ENCODE results near the gene TRIP11. TPM values are rescaled to one million over a fixed set of nuclear protein-coding genes. Genes with fewer than 3 reads are reported as not detected.

The TRIP11 gene
- total RNA-seq, 1 donor from 2014 or later = 37.5 TPM

DNA sequence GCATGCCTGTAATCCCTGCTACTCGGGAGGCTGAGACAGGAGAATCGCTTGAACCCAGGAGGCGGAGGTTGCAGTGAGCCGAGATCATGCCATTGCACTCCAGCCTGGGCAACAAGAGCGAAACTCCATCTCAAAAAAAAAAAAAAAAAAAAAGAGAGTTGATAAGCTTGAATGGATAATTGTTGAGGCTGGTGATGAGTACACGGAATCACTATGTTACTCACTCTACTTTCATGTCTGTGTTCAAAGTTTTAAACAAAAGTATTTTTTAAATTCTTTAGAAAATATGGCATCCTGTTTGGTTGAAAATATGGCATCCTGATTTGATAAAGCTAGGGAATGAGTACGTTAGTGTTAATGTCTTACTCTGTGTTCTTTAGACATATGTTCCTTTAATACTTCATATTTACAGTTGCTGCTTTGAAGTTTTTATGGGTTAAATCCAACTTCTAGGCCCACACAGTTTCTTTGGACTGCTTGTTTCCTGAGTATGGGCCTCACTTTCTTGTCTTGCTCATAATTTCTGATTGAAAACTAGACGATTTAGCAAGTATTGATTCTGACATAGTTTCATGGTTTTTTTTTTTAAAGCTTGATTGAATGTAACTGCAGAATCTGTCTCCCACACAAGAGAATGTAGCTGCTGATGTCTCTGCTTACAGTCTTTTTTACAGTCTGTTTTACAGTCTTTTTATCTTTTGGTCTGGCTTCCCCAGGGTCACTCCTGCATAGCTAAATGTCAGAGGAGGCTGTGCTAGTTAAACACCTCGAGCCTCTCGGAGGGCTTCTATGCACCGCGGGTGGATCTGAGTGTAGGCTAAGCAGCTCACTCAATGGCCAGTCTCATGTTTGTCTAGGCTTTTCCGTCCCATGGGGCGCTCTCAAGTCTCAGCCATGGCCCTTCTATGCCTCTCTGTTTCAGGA, 78.3 kb downstream of the TRIP11 start:
- DNase-seq (ENCODE audit: low spot score in 2 of 2) (no peak), FAIRE-seq (no peak)

- DNase-seq (ENCODE audit: low spot score in 2 of 2) (no peak), FAIRE-seq (no peak)
Measured at GRCh38 chr14:91957876-91958313, 82.0 kb downstream of the TRIP11 start.

GRCh38 chr14:91956616-91957015, 83.2 kb downstream of the TRIP11 start:
- no peak for FAIRE-seq

DNA sequence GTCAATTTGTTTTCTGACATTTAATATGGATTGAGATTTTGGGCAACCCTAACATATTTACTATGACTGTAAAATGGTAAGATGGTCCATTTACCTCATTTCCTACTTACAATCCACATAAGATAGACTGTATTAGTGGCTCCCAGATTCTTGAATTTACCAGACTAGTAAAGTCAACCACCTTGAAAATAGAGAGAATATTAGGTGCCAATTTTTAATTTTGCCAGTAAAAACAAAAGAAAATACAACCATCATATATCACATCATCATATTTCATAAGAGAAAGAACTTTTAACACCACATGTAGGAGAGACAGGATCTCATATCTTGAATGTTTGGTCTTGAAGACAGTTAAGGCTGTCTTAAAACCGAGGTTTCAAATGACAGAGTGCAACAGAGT, 84.7 kb downstream of the TRIP11 start:
- no peak for FAIRE-seq

More at GRCh38 chr14:91956616-91957015, 83.2 kb downstream of the TRIP11 start:
- no peak for DNase-seq (ENCODE audit: low spot score in 2 of 2)

GRCh38 chr14:91953170-91953985, 86.5 kb downstream of the TRIP11 start:
- FAIRE-seq (no peak), DNase-seq (ENCODE audit: low spot score in 2 of 2) (no peak)

More for the DNA sequence above, 84.7 kb downstream of the TRIP11 start:
- DNase-seq (ENCODE audit: low spot score in 2 of 2) = no peak

GRCh38 chr14:91947475-91948184, 92.2 kb downstream of the TRIP11 start, which contains the start of gene FBLN5:
FBLN5 (minus strand) TSS chr14:91947694; CDS start chr14:91947229, 465 bp downstream.
- no peak for FAIRE-seq
- DNase-seq (ENCODE audit: low spot score in 2 of 2) = peak; percentile 54 to 56

GRCh38 chr14:91946622-91947474, 93.0 kb downstream of the TRIP11 start:
- FAIRE-seq (no peak), DNase-seq (ENCODE audit: low spot score in 2 of 2) (no peak)

- no peak for DNase-seq (ENCODE audit: low spot score in 2 of 2)
- FAIRE-seq = no peak
Measured at GRCh38 chr14:91945751-91946621, 93.9 kb downstream of the TRIP11 start.

DNA sequence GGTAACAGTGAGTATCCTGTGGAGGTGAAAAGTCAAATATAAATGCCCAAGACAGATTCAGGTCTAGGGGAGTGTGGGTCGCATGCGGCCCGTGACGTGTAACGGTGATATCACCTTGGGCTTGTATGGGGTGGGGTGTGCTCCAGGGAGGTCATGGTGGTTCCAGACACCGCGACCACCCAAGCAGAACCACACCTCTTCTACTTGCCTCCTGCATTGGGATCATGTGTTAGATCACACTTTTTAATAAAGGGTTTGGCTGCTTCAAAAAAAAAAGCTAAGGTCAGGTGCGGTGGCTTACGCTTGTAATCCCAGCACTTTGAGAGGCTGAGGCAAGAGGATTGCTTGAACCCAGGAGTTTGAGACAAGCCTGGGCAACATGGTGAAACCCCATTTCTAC, 96.9 kb downstream of the TRIP11 start:
- DNase-seq (ENCODE audit: low spot score in 2 of 2) = no peak
- FAIRE-seq = no peak

DNA sequence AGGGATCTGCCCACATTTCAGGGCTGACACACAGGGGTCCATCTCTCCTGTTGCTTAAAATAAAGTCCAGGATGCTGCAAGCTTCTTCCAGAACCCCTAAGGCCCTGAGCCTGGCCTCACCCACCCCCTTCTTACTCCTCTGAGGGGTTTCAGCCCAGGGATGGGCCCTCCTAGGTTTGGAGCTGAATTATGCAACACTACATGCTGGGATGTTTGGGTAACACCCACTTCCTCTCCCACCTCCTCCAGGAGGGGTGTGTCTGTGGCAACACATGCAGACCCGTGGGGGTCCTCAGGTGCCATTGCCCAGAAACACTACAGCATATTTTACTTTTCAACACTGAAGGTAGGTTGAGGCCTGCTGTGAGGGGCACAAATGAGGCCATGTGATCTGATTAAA, 97.7 kb downstream of the TRIP11 start:
- FAIRE-seq (no peak), DNase-seq (ENCODE audit: low spot score in 2 of 2) (no peak)

DNA sequence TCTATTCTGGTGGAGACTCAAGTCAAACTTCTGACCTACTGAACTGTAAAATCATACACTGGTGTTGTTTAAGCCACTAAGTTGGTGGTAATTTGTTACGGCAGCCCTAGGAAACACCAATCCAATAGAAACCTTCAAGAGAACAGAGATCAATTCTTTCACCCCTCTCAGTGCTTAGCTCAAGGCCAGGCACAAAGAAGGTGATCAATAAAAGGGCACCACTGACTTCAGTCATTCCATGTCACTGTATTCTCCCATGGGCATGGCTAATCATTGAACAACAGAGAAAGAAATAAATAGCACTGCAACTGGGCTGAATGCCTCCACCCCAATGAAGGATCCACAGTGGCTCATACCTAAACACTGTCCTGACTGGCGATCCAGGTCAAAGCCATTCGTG, 99.7 kb downstream of the TRIP11 start:
- DNase-seq (ENCODE audit: low spot score in 2 of 2) (no peak), FAIRE-seq (no peak)

DNA sequence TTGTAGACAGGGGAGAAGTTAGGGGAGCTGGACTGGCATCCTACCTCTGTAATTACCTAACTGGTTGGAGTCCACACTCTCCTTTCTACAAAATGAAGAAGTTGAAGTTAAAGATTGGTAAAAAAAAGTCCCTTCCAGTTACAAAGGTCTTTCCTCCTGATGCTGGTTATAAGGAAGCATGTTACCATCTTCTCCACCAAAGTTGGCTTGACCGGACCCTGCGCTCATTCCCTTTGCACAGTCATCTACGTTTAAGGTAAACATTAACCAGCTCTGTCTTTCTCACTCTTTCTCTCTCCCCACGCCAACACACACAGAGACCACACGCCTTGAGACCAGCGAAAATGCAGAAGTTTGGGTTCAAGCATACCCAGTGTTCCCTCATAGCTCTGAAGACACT, 104.3 kb downstream of the TRIP11 start:
- DNase-seq (ENCODE audit: low spot score in 2 of 2) = no peak
- no peak for FAIRE-seq

DNA sequence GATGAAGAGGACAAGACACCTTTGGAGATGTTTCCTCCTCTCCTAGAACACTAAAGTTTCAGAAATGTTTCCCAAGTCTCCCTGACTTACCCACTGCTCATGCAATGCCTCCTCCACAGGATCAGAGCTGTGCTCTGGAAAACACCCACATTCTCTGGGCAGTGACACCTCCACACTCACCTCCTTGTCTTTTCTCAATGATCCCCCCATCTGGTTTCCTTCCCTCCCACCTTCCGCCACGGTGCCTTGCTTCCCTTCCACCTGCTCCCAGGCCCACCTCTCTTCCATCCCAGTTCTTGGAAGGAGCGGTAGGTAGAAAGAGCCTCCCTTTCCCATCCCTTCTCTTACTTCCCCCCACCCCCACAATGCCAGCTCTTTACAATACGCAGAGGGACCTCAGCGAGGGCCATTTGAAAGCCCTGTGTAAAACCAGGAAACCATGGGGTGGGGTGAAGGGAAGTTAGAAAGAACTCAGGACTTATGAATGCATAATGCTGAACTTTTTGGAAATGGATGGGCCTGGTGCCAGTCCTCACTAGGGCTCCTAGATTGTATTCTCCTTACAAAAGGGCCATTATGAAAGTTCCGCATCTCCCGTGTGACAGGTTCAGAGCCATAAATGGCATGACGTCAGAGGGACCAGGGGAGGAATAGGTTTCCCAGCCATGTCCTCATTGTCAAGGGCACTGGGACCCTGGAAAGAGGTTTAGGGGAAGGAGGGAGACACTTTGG, 105.1 kb downstream of the TRIP11 start:
- FAIRE-seq = no peak

GRCh38 chr14:91931478-91932088, 108.3 kb downstream of the TRIP11 start:
- DNase-seq (ENCODE audit: low spot score in 2 of 2) (no peak), FAIRE-seq (no peak)

More for the DNA sequence above, 105.1 kb downstream of the TRIP11 start:
- no peak for DNase-seq (ENCODE audit: low spot score in 2 of 2)

- DNase-seq (ENCODE audit: low spot score in 2 of 2) = no peak
- no peak for FAIRE-seq
Measured at GRCh38 chr14:91929700-91930099, 110.2 kb downstream of the TRIP11 start.

GRCh38 chr14:91927800-91928199, 112.1 kb downstream of the TRIP11 start:
- no peak for DNase-seq (ENCODE audit: low spot score in 2 of 2)
- FAIRE-seq = no peak

GRCh38 chr14:91927191-91927590, 112.7 kb downstream of the TRIP11 start:
- DNase-seq (ENCODE audit: low spot score in 2 of 2) (no peak), FAIRE-seq (no peak)

All from frontal cortex (tissue), 4 donors.